K562 (cell line): ENCODE data around the gene BTBD10. TPM values are rescaled to one million over a fixed set of nuclear protein-coding genes. Genes with fewer than 3 reads are reported as not detected.
"Not testable (repeated sequence)": the region's sequence is repeated elsewhere in the genome, so short reads cannot be mapped to it uniquely, and the experiment has no call there.

Experiments
- ATAC-seq: fragments of 200-7000 bp; cut with Tn5 transposase; 3 replicates; pipeline ENCODE4 v1.9.1; 2020; ENCODE audit warnings: moderate library complexity
- BruUV-seq: library from RNA; stranded (reverse); fragments of 400-500 nt; replicated peaks from 2 replicates; lab custom pipeline; 2021; lab: Mats Ljungman, UMichigan
- CTCF ChIA-PET: fragments of 300-600 bp; formaldehyde crosslinking; extraction: SDS; loops from one replicate; lab custom pipeline; 2021; ENCODE audit warnings: low intra/inter-chr PET ratio; lab: Yijun Ruan, JAX
- POLR2A ChIA-PET: fragments of 300-600, 350-650 bp; sonication (Branson Sonifier 250); formaldehyde crosslinking; extraction: SDS; loops from one replicate; lab custom pipeline; 2021; ENCODE audit warnings: antibody characterized with exemption, inconsistent platforms; lab: Yijun Ruan, JAX
- DNase-seq, 4 experiments: peaks; one replicate each; pipeline versions ENCODE4 v3.0.0 to v3.0.0-alpha.2; 2011 to 2018; ENCODE audit warnings: low spot score in 3 of 4, mixed read lengths in 3 of 4; ENCODE audit errors: extremely low read depth in 1 of 4
- FAIRE-seq: peaks from 2 replicates; lab custom pipeline; 2011; peaks lifted over from hg19 to GRCh38; lab: Jason Lieb, UNC
- H2AFZ ChIP-seq: 2 replicates; pipeline ENCODE4 v1.6.0; 2011; ENCODE audit warnings: low read depth, low read length, control low read depth, inconsistent platforms
- H3K27ac ChIP-seq: fragments of 200-600 bp; 3 replicates; pipeline ENCODE4 v1.8.0; 2011; ENCODE audit warnings: low read depth, mild to moderate bottlenecking, control low read depth, inconsistent platforms, low read length, moderate library complexity, mixed read lengths; ENCODE audit errors: extremely low read depth
- H3K27me3 ChIP-seq, 2 experiments: fragments of 300-600 bp in 1 of 2; 2 replicates in 1 of 2; 3 replicates in 1 of 2; pipeline versions ENCODE4 v1.6.0 to v1.8.0; 2011; ENCODE audit warnings: inconsistent platforms in 2 of 2, low read length in 2 of 2, mild to moderate bottlenecking in 1 of 2, mixed read lengths in 1 of 2, moderate library complexity in 1 of 2; ENCODE audit not compliant: control insufficient read depth in 2 of 2, insufficient read depth in 2 of 2
- H3K36me3 ChIP-seq: fragments of 300-600 bp; 3 replicates; pipeline ENCODE4 v1.8.0; 2011; ENCODE audit warnings: mild to moderate bottlenecking, low read length, inconsistent platforms; ENCODE audit not compliant: control insufficient read depth, insufficient read depth
- H3K4me1 ChIP-seq, 2 experiments: fragments of 200-600 bp in 1 of 2; replicated peaks in 1 of 2; 2 replicates in 1 of 2; 3 replicates in 1 of 2; pipeline versions ENCODE4 v1.5.1 to v1.8.0; 2011; ENCODE audit warnings: inconsistent platforms in 2 of 2, low read length in 2 of 2, mild to moderate bottlenecking in 1 of 2, mixed read lengths in 1 of 2, moderate library complexity in 1 of 2; ENCODE audit not compliant: control insufficient read depth in 2 of 2, insufficient read depth in 2 of 2
- H3K4me2 ChIP-seq: 2 replicates; pipeline ENCODE4 v1.6.1; 2011; ENCODE audit warnings: low read length, control low read depth, inconsistent platforms, mixed read lengths; ENCODE audit not compliant: insufficient read depth
- H3K4me3 ChIP-seq: fragments of 200-600 bp; sonication (generic), shearing (Covaris generic); 2 replicates; pipeline ENCODE4 v1.5.1; 2016; ENCODE audit warnings: control low read depth, inconsistent platforms
- H3K79me2 ChIP-seq: fragments of 200-600 bp; 3 replicates; pipeline ENCODE4 v1.8.0; 2011; ENCODE audit warnings: low read length, inconsistent platforms; ENCODE audit not compliant: control insufficient read depth, insufficient read depth
- H3K9ac ChIP-seq, 2 experiments: 2 replicates each; pipeline versions ENCODE4 v1.6.0 to v1.6.1; 2011; ENCODE audit warnings: low read depth in 2 of 2, low read length in 2 of 2, control low read depth in 1 of 2, inconsistent platforms in 1 of 2, mild to moderate bottlenecking in 1 of 2, mixed read lengths in 1 of 2; ENCODE audit not compliant: insufficient read depth in 1 of 2
- H3K9me1 ChIP-seq: one replicate; pipeline ENCODE4 v1.6.0; 2011; ENCODE audit warnings: inconsistent platforms, mild to moderate bottlenecking, low read length, moderate library complexity; ENCODE audit not compliant: control insufficient read depth, insufficient read depth
- H3K9me3 ChIP-seq: replicated peaks from 2 replicates; pipeline ENCODE4 v1.5.1; 2011; ENCODE audit warnings: low read depth, low read length, inconsistent platforms; ENCODE audit not compliant: control insufficient read depth, insufficient read depth
- H4K20me1 ChIP-seq: replicated peaks from 2 replicates; pipeline ENCODE4 v1.6.1; 2011; ENCODE audit warnings: low read length, inconsistent platforms, mixed read lengths; ENCODE audit not compliant: control insufficient read depth, insufficient read depth
- BRF2 ChIP-seq: IDR thresholded peaks from 3 replicates; pipeline ENCODE4 v1.6.1; 2011; ENCODE audit warnings: borderline replicate concordance, mild to moderate bottlenecking; ENCODE audit not compliant: insufficient read length, insufficient read depth
- DEAF1 ChIP-seq: fragments of 450-650 bp; formaldehyde crosslinking; IDR thresholded peaks from 2 replicates; pipeline ENCODE4 v1.4.0; 2020; ENCODE audit warnings: mild to moderate bottlenecking, moderate library complexity
- ELF1 ChIP-seq: fragments of 200-800 bp; sonication (Bioruptor generic); IDR thresholded peaks from 2 replicates; pipeline ENCODE4 v1.6.1; 2016; ENCODE audit warnings: missing genetic modification characterization, missing compliant biosample characterization
- FOXO4 ChIP-seq: fragments of 450-650 bp; formaldehyde crosslinking; IDR thresholded peaks from 2 replicates; pipeline ENCODE4 v1.4.0; 2020; ENCODE audit warnings: mild to moderate bottlenecking, moderate library complexity
- PTTG1 ChIP-seq: fragments of 450-650 bp; IDR thresholded peaks from 2 replicates; pipeline ENCODE4 v1.6.1; 2016; ENCODE audit warnings: low read depth, mild to moderate bottlenecking, missing genetic modification characterization, missing compliant biosample characterization
- SRSF1 ChIP-seq: fragments of 200-400 bp; formaldehyde crosslinking; IDR thresholded peaks from 2 replicates; pipeline ENCODE4 v1.6.1; 2017; ENCODE audit warnings: mild to moderate bottlenecking, low read depth, low read length, moderate library complexity
- WGBS: fragments of 100-300 bp; shearing (Covaris generic); methylation state at CpG from one replicate; pipeline ENCODE4 v1.1.6; 2016; ENCODE audit warnings: low coverage, mixed read lengths; ENCODE audit not compliant: insufficient coverage; ENCODE audit errors: missing lambda C conversion rate; 5-methylcytosine and 5-hydroxymethylcytosine counted together
- in situ Hi-C: fragments of 300-500 bp; cut with MboI; formaldehyde crosslinking; loops from 4 replicates; pipeline ENCODE4 v1.15.0; 2018; ENCODE audit warnings: inconsistent platforms, mixed read lengths
- intact Hi-C: fragments of 100-400 bp; cut with micrococcal nuclease; formaldehyde crosslinking; loops from 2 replicates; pipeline ENCODE4 v1.14.2; 2022
- polyA plus RNA-seq, 8 experiments: library from polyadenylated mRNA; depleted of rRNA in 4 of 8; stranded (reverse) in 5 of 8; unstranded in 3 of 8; fragments of >200 nt; fragmentation: Nextera tagmentation in 2 of 8; fragmentation: Illumina TruSeq in 1 of 8; extraction: Ambion mirVana in 2 of 8; extraction: Trizol in 1 of 8; gene quantifications; 2 replicates each; pipeline versions ENCODE4 v1.2.1 to v1.2.3, GENCODE V29; 2011 to 2014; ENCODE audit warnings: inconsistent platforms in 1 of 8, missing spikeins in 1 of 8
- total RNA-seq, 7 experiments: library from RNA; depleted of rRNA in 6 of 7; stranded (reverse); fragments of >200 nt in 6 of 7; fragmentation: Illumina TruSeq in 2 of 7; extraction: Trizol in 2 of 7; gene quantifications; 2 replicates each; pipeline versions ENCODE4 v1.2.1 to v1.2.3, GENCODE V29; 2011 to 2021; ENCODE audit warnings: low replicate concordance in 1 of 7

Gene BTBD10
- total and polyA plus RNA-seq, 9 of the 15 experiments (the other 6 are each of a cell fraction or from before 2014, with no cell fraction given) = 11.6 to 22.8 (median 16.3) TPM

GRCh38 chr11:13438291-13438690 is 24.7 kb downstream of the BTBD10 start (continued):
- TF ChIP-seq FOXO4 = no peak
- no peak for TF ChIP-seq ELF1 (tag)
- no peak for TF ChIP-seq PTTG1 (tag)
- no peak for TF ChIP-seq SRSF1
- no peak for TF ChIP-seq BRF2
- TF ChIP-seq DEAF1 = no peak

GRCh38 chr11:13436836-13437235 is 26.2 kb downstream of the BTBD10 start:
- H3K36me3 ChIP-seq, H3K4me3 ChIP-seq, H3K27ac ChIP-seq, BruUV-seq, H3K4me2 ChIP-seq, H2AFZ ChIP-seq, in situ Hi-C loops, POLR2A ChIA-PET, H3K9me3 ChIP-seq, DNase-seq, H3K4me1 ChIP-seq, H3K9me1 ChIP-seq, FAIRE-seq, ATAC-seq, H4K20me1 ChIP-seq, intact Hi-C loops, CTCF ChIA-PET, H3K9ac ChIP-seq, H3K79me2 ChIP-seq, H3K27me3 ChIP-seq: not testable (repeated sequence)
- 72% methylated on average over 7 of the region's 7 CpGs for WGBS
